GM18502 (cell line): ENCODE data around the gene TXLNG.

Source experiments
- ATAC-seq: cut with Tn5 transposase; IDR thresholded peaks from one replicate; pipeline ENCODE4 v1.9.1; 2021; ENCODE audit warnings: mild to moderate bottlenecking; ENCODE audit not compliant: unreplicated experiment, poor library complexity

Gene TXLNG

DNA sequence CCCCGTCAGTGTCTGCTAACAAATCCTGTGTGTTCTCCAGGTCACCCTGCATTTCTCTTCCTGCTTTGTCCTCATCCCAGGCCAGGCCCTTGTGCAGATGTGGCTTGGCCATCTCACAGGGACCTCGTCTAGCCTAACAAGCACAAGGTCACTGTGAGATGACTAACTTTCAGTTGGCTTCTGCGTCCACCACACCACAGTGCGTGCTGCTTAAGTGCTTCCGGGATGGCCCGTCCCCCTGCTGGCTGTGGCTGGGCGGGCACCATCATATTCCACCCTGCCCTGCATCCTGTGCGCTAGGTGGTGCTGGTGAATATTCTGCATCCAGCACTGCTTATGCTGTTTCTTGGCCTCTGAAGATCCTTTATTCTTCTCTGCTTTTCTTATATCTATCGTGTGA lies 50.1 kb downstream of the TXLNG start:
- ATAC-seq = no peak

DNA sequence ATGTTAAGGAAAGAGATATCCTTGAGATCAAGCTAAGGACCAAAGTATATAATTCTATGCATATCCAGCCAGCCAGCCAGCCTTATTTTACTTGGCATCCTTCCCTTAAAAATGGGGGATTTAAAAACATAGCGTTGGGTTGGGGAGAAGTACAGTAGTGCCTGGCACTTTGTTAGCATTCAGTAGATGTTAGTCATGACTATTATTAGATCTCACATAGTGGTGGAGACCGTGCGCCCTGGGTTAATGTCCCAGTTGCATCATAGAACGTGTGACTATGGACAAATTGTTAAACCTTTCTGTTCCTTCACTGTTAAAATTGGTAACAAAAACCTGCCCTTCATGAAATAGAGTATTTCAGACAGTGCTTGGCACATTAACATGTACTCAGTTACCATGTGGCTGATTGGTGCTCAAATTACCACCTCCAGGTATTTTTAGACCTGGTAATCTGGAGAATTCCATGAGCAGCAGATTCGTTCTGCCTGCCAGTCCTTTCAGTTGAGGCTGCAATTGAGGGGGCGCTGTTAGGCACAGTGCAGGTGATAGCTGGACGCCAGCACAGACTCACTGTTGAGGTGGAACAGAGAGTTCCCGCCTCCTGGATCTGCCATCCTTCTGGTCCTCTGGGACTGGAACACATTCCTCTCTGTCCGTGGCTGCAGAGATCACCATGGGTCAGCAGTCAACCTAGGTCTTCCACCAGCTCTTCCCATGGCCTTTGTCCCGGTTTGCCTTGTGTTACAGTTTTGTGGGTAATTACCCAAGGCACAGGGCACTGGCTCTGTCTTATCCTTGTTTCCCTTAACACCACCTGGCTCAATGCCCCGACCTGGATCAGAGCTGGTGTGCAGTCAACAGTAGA lies 52.2 kb downstream of the TXLNG start:
- ATAC-seq = no peak

DNA sequence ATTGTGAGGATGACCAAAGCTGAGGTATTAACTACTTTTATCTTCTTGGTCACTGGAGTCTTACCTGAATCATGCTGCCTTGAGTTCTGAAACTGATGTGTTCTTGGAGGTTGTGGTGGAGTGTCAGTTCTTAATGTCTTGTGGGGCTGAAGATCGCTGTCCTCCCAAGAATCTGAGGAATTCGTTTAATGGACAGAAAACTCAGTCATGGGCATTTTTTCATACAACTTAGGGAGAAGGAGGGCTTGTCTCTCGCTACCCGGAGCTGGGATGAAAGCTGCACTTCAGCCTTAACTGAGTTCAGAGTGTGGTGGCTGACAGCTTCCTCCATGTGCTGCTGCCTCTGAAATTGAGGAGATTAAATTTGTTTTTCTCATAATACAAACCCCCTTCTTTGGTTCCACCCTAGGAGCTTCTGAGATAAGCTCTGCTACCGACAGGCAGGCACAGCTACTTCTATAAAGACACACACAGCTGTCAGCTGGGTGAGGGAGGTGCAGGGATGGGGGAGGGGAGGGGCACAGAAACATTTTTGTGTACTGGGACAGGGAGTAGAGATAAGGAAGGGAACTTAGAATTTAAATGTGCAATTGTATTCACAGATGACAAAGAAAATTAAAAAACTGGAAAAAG lies 53.1 kb downstream of the TXLNG start:
- no peak for ATAC-seq

DNA sequence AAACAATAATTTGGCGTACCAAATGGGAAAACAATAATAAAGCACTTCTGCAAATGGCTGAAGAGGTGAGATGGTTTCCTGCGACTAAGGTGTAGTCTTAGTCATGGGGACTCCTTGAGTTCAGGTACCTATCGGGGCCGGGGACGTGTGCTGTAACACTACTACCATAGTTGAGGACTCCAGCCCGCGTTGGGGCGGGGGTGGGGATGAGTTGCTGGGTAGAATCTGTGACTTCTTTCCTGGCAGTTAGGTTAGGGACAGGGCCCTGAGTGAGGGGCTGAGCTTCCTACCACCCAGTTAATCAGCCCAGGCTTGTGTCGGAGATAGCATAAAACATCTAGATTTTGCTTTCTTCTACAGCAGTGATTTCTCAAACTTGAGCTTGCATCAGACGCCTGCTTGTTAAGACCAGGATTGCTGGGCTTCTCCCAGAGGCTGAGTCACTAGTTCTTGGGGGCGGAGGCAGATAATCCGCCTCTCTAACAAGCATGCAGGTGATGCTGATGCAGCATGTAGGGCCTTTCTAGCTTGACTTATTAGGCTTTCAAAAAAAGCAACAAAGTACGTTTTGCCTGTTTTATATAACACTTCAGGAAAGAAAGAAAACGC lies 53.7 kb downstream of the TXLNG start:
- ATAC-seq = no peak

DNA sequence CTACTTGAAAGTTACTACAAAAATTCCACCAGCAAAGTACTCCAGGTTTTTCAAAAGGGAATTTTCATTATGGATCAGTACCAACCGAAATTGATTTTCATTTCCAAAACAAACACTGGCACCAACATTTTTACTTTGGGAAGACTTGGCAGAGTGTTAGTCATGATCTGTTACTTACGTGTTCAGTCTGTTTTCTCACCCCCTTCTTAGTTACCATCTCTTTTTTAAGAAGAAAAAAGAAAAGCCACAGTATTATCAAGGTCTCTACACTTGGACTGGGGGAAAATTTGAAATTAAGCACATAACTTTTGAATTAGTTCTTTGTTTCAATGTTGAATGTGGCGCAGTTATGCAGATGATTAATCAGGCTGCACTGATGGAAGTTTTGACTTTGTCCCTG lies 56.4 kb downstream of the TXLNG start:
- ATAC-seq = no peak

DNA sequence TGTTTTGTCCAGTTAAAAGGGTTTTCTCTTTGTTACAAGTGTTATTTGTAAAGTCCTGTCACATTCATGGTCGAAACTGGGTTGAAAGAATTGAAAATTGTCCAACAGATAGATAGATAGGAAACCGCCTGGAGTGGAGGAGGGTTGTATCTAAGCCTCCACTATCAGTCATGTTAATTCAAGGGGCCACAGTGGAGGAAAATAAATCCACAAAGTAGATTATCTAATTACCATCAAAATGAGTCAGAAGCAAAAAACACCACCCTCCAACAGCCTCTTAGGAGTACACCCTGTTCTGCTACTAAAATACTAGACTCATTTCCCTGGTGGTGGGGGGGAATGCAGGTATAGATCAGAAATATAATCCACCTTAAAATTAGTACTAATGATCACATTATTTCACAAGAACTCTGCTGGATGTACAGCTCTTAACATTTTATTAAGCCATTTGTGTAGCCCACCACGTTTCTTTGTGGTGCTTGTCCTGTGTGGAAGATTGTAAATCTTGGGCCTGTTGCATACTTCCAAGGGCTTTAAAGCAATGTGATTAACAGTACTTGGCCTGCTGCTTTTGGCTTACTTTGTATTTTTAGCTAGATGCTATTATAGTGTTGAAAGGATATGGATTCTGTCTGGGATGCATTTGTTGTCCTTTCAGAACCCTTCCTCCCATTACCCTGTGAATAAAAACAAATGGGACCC lies 57.1 kb downstream of the TXLNG start:
- no peak for ATAC-seq

DNA sequence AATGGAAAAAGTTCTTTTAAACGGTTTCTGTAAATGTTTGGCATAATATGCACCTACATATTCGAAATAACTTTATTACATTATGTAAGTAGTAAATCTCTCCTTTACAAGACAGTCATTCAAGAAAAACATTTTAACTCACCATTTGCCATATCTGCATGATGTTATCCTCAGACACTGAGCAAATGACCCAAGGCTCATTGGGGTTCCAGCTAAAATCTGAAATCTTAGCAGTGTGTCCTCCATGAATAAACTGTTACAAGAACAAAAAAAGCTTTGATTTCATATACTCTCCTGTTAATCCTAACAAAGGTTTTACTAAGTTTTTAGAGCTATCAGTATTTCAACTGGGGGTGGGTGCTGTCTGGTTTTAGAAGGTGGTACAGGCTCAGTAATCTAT lies 59.4 kb downstream of the TXLNG start:
- ATAC-seq = no peak

DNA sequence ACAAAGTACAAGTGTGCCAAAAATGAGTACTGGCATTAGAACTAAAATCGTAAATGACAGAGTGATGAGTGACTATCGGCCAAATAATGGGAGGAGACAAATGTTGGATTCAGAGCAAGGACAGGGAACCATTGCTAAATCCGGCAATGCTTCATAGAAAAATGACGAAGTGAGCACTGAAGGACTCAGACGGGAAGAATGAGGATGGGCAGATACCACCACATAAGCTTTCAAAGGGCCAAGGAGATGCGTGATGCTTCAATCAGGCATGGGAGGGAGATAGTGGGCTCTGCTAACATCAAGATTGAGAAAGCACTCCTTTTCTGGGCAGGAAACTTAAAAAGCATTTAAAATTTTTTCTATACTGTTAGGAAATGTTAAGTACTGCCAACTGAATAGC lies 62.3 kb downstream of the TXLNG start:
- no peak for ATAC-seq

DNA sequence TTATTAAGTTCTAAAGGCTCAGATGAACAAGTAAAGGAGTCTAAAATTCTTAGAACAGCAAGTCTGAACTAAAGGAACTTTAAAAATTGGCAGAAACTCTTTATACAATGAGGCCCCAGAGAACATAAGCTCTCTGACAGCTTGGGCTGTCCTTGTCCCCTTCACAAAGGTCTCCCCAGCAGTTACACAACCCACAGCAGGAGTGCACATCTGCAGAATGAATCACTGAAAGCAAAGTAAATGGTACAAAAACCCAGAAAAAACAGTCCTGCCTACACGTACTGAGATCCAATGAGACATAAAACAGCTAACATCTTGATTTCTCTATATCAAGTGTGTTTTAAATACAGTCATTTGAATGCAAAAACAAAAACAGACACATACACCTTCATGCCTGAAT lies 65.2 kb downstream of the TXLNG start:
- no peak for ATAC-seq

DNA sequence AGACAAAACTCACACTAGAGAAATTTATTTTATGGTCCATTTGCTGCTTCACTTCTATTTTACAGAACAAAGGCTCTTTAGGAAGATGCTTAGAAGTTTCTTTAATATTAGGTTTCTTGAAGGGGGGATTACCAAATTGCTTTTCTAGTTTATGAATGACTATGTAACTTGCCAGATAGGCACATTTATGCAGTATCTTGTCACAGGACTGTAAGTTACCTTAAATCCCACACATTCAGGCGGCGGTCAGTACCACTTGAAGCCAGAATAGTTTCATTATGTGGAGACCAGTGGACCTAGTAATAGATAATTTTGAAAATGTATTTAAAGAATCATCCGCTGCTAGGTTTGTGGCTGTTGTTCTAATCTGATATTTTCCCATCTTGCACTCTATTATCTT lies 65.6 kb downstream of the TXLNG start:
- no peak for ATAC-seq

DNA sequence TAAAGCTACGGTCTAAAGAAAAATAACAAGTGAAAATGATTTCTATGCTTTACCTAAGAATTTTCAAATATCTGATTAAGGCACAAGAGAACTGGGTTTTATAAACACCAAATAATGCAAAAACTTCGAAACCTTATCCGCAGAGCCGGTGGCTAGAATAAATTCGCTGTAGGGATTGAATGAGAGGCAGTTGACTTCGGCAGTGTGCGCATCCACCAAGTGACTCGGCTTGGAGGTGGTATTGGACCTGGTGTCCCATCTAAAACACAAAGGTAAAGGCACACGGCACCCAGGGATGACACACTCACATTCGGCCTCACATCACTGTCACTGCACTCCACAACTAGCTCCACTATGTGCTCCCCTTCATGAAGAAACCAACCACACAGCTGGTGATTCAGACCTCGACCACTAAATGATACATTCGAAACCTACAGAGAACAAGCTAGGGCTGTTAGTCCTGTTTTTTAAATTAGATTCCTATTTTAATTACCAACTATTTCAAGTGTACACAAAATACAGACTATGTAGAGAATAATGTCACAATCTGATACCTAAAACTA lies 66.4 kb downstream of the TXLNG start:
- no peak for ATAC-seq

DNA sequence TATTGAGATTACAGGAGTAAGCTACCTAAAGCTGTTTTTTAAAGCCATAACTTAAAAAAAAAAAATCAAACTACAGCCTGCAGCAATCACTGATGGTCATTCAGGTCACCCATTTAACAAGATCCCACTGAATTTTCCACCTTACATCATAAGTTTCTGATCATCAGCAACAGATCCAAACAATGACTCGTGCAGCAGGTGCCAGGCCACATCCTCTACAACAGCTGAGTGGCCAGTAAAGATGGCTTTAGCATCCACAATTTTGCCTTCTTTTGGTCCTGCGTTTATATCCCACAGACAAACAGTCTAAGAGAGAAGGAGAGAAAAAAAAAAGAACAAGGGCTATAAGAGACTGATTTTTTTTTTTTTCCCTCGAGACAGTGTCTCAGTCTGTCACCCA lies 67.3 kb downstream of the TXLNG start:
- no peak for ATAC-seq

DNA sequence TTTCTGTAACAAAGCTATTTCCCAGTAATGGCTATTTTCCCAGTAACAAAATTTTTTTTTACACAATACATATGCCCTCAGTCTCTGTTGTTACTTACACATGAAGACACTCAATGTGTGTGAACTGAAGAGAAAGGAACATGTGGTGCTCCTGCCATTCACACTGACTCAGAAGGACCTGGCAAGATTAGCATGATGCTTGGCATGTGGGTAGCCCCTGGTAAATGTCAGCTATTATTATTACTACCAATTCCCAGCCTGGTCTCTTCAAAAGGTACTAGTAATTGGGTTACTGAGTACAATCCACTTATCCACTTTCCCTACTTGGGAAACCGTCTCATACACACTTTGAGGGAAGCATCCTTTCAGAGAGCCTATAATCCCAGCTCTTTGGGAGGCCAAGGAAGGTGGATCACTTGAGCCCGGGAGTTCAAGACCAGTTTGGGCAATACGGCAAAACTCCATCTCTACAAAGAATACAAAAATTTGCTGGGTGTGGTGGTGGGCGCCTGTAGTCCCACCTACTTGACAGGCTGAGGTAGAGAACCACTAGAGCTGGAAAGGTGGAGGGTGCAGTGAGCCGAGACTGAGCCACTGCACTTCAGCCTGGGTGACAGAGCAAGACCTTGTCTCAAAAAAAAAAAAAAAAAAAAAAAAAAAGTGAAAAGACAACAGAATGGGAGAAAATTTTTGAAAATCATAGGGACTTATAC lies 69.3 kb downstream of the TXLNG start:
- ATAC-seq = peak; percentile 35

DNA sequence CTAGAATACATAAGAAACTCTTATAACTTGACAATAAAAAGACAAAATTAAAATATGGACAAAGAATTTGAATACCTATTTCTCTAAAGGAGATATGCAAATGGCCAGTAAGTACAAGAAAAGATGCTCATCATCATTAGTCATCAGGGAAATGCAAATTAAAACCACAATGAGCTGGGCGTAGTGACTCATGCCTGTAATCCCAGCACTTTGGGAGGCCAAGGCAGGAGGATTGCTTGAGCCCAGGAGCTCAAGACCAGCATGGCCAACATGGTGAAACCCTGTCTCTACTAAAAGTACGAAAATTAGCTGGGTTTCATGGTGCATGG lies 69.8 kb downstream of the TXLNG start:
- ATAC-seq = peak; percentile 71

DNA sequence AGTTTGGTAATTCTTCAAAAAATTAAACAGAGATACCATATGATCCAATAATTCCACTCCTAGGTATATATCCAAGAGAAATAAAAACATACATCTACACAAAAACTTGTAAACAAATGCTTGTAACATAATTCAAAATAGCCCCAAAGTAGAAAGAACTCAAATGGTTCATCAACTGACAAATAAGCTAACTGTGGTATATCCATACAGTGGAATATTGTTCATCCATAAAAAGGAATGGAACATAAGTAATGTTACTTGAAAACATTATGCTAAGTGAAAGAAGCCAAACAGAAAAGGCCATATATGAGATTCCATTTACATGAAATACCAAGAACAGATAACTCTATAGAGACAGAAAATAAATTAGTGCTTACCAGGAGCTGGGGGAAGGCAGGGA lies 70.5 kb downstream of the TXLNG start:
- ATAC-seq = no peak

DNA sequence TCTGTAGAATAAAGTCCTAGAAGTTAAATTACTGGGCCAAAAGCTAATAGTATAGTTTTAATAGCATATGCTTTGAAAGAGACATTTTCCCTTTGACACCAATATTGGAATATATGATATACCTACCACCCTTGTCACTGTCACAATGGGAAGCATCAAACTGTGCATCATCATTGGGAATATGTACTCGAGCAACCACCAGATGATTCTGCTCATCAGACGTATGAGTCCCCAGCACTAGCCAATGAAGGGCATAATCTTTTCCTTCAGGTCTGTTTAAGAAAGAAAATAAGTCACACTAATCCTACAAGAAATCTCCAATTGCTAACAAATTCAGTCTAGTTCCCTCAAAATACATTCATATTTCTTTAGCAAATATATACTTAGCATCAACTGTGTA lies 76.6 kb downstream of the TXLNG start:
- no peak for ATAC-seq

DNA sequence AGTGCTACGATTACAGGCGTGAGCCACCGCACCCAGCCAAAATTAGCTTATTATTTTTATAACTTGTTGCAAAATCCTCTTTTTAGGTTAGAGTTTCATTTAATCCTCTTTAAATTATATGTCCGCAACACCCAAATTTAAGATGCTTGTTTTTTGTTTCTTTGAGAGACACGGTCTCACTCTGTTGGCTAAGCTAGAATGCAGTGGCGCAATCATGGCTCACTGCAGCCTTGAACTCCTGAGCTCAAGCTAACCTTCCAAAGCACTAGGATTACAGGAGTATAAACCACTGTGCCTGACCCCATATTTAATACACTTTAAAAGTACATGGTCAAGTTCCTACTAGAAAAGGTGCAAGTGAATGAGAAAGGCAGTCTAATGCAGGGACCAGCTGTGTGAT lies 81.7 kb downstream of the TXLNG start:
- ATAC-seq = no peak

DNA sequence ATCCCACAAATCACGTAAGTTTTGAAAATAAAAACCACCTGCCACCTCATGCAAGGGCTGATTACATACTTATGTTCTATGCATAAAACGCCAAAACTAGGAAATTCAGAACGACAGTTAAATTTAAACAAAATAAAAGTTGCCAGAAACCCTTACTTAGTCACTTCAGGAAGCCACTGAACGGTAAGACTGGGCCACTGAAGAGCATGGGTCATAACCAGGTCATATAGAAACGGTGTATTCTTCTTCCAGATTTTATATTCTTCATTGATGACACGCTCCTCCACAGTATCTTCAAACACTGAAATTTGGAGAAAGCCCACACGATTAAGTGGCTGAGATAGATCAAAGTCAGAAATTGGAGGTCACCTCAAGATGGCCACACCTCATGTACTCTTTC lies 82.7 kb downstream of the TXLNG start:
- no peak for ATAC-seq

DNA sequence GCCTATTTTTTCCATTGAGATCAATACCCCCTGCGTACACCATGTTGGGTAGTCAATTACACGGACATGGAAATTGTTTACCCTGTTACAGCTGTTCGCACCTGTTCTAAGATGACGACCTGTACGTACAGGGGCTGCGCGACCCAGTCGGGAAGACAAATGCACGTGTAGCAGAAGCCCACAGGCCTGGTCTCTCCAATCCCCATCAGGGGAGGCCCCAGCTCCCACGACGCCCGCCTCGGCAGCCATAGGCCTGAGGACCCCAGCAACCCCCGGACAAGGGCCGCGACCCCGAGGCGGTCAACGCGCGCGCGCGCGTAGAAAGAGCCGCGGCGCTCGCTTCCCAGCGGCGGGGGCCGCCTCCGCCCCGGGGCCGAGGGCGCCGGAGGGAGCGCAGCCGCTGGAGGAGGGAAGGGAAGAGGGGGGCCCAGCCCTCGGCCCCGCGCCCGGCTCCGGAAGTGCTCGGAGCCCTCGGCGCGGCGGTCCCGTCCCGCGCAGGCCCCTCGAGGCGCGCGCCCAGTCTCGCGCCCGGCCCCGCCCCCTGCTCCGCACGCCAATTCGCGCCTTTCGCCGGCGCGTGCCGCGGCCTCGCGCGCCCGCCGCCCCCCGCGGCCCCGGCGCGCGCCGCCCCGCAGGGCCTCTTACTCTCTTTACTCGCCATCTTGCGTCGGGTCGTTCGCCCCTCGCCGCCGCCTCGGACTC lies 83.3 kb downstream of the TXLNG start:
- peak; percentile 54 for ATAC-seq
